ENCODE results near the gene AP3D1.

Gene AP3D1

DNA sequence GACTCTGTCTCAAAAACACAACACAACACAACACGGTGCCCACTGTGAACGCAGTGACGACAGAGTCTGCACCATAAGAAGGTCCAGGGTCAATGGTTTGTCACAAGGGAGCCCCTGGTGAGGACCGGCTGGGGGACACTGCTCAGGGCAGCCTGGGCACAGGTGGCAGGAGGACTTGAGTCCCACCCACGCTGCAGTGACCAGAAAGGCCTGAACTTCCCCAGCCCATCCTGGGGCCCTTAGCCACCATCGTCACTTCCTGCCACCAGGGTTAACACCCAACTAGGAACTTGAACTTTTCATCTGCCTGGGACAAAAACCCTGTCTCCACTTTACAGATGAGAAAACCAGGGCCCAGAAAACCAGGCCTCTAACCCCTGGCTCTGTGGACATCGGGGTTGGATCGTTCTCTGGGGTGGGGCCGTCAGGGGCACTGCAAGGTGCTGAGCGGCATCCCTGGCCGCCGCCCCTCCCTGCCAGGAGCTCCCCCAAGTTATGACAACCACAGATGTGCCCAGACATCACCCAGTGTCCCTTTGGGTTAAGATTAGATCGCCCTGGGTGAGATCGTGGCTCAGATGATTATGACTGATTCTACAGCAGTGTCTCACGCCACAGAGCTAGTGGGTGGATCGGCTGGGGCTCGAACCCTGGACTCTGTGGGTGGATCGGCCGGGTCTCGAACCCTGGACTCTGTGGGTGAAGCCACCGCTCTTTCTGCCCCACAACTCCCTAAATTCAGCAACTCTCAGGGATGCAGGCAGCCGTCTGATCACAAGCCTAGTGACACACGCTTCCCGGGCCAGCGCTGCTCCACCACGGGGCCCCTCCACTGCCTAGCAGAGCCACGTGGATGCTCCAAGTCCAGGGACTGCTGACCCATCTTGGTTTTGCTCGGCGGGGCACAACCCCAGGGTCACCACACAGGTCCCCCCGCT is 69.2 kb downstream of the AP3D1 start:
- no peak for DNase-seq

DNA sequence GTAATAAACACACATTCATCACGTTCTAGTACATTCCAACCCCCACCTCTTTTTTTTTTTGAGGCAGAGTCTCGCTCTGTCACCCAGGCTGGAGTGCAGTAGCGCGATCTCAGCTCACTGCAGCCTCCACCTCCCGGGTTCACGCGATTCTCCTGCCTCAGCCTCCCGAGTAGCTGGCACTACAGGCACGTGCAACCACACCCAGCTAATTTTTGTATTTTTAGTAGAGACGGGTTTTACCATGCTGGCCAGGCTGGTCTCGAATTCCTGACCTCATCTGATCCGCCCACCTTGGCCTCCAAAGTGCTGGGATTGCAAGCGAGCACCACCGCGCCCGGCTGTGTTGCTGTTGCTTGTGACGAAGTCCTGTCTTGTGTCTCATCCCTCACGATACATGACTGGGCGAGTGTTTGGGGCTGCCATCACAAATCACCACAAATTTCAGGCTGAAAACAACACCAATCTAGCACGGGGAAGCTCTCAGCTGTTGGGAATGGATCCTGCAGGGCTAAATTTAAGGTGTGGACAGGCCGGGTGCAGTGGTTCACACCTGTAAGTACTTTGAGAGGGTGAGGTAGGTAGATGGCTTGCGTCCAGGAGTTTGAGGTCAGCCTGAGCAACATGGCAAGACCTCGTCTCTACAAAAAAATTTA is 70.9 kb downstream of the AP3D1 start:
- DNase-seq = no peak

DNA sequence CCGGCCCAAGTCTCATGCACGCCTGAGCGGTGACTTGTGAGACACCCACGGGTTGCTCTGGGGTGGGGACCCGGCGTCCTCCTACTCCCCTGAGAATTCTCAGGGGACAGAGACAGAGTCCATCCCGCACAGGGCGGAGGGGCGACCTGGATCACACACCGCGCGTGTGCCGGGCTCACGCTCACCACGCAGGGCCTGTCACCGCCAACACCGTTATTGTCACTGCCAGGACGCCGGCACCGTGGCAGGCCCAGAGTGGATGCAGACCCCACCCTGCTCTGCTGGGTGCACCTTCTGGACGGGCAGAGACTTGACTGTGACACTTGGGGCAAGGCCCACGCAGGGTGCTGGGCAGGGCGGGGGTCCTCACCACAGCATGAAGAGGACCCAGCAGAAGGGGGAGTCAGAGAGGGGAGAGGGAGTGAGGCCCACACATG is 71.5 kb downstream of the AP3D1 start:
- no peak for DNase-seq

DNA sequence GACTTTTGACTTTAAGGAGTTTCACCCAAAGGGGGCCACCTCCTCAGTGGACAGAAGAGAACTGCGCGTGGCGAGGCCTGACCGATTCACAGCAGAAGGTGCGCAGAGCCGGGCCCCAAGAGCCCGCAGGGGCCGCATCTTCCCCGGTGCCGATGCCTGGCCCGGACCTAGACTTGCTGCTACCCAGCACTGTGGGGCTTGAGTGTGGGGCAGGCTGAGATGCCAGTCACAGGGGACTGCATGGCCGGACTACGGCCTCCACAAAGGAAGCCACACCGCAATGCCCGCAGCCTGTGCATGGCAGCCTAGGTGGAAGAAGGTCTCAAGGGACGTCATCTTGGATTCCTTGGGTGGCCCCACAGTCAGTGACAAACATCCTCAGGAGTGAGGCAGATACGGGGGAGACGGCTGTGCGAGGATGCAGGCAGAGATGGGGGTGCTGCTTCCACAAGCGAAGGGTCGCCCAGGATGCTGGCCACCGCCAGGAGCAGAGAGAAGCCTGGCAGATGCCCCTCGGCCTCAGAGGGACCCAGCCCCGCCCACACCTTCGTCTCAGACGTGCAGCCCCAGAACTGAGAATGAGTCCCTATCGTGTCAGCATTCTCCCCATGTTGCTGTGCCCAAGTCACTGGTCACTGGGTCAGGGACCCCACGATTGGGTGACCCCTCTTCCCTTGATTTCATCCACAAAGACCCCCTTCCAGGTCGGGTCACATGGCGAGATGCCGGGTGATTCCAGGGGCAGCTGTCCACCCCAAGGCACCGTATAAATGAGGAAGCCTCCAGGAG is 72.1 kb downstream of the AP3D1 start:
- DNase-seq = no peak

DNA sequence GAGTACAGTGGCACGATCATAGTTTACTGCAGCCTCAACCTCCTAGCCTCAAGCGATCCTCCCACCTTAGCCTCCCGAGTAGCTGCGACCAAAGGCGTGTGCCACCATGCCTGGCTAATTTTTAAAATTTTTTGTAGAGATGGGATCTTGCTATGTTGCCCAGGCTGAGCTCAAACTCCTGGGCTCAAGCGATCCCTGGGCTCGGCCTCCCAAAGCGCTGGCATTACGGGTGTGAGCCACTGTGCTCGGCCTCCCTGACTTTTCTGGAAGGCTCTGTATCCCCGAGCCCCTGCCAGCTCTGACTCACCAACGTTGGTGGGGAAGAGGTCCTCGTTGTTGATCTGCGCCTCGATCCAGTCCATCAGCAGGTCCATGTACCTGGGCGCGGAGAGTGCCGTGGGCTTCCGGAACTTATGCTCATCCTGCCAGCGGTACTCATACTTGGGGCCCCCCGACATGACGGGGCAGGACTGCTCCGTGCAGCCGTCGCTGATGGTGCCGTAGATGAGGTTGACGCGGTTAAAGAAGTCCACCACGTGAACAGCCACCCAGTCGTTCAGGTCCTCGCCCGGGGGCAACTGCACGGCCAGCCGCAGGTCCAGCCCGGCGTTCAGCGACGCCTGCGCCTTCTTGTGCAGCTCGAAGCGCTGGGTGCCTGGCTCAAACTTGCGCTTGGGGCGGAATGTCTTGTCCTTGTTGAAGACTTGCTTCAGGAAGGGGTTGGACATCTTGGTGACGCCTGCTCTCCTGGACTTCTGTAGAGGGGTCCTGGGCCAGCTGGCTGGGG is 73.3 kb downstream of the AP3D1 start:
- no peak for DNase-seq

DNA sequence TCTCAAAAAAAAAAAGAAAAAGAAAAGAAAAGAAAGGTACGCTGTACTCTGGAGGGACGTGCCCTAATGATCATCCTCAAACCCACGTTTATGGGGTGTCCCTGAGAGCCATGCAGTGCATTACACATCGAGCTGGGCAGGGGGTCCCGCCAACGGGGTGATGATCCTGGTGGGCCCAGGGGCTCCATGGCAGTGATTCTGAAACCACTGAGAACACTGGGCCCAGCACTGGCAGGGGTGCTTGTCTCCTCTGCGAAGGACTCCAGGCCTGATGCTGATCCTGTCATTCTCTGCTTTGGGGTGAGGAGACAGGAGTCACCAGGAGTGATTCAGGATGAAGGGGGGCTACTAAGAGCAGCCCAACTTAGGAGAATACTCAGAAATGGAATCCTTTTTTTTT is 74.0 kb downstream of the AP3D1 start:
- no peak for DNase-seq

DNA sequence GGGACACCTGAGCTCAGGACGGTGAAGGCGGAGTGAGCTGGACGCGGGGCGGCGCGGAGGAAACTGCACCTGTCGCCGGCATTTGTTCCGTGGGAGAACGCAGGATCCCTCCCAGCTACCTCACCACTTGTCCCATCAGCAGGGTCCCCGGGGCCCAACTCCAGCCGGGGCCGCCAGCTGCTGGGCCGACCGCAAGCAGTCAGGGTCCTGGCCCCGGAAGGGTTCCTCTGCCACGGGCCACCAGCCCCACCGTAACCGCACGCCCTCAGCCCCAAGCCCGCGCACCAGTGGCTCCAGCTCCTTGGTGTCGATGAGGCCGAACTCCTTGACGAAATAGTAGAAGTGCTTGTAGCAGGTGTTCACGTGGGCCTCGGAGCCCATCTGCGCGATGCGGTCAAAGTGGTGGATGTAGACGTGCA is 74.8 kb downstream of the AP3D1 start:
- no peak for DNase-seq

DNA sequence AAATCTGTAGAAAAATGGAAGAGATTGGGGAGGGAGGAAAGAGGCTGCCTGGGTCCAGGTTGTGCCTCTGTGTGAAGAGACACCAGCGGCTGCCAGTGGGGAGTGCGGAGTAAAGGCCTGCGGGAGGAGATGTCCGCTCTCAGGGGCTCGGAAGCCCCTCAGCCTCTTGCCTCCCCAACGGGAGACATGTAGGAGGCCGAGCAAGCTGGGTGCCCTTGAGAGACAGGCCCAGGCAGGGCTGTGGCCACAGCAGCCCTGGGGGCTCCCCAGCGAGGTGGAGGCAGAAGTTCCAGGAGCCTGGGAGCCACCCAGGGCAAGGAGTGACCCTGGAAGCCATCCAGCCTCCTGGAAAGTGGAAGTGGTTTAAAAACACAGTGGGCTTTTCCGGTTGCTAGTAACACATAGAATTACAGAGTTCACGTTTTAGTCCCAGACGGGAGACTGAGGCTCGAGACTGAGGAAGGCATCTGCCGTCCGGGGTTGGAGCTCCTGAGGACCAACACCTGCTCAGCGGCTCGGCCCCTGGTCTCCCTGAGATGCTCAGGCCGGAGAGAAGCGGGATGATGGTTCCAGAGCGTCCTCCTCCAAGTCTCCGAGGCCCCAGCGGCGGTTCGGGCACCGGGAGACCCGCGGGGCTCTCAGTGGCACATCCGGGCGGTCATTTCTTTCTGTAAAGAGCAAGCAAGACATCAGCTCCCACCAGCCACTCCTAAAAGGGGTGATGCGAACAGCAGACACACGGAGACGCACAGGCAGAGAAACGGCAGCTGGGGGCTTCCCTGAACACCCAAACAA is 78.4 kb downstream of the AP3D1 start:
- no peak for DNase-seq

DNA sequence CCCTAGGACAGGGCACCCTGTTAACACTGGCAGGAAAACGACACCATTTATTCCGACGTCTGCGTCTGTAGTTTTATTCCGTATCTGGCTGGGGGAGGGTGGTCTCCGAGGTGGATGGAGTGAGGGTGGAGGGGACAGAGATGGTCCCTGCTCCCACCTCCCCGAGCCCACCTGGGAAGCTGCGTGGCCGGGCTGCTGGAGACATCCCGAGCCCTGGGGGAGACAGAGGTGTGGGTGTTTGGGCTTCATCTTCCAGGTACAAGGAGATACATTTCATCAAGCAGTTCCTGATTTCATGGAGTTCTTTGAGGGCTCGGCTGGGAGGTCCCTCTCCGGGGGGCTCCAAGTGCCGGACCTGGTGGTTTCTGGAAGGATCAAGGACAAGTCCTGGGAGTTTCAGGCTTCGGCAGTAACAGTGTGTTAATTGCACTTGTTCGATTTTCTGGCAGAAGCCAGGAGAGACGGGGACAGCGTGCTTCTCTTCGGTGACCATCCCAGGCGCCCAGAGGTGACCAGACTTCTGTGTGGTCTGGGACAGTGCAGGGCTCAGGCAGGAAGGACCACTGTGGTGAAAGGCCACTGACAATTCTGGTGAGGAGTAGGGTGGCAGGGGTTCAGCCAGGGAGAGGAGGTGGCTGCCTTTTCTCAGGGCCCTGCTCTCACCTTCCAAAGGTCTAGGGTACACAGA is 80.2 kb downstream of the AP3D1 start:
- no peak for DNase-seq

DNA sequence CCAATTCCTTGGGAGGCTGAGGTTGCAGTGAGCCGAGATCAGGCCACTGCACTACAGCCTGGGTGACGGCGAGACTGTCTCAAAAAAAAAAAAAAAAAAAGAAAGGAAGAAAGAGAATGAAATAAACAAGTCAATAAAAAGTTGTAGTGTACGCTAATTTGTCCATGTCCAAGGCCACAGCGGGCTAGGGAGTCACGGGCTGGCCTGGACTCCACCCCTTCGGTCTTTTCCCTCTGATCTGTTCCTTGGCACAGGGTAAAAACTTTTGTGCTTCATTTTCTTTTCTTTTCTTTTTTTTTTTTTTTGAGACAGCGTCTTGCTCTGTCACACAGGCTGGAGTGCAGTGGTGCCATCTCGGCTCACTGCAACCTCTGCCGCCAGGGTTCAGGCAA is 80.9 kb downstream of the AP3D1 start:
- no peak for DNase-seq

DNA sequence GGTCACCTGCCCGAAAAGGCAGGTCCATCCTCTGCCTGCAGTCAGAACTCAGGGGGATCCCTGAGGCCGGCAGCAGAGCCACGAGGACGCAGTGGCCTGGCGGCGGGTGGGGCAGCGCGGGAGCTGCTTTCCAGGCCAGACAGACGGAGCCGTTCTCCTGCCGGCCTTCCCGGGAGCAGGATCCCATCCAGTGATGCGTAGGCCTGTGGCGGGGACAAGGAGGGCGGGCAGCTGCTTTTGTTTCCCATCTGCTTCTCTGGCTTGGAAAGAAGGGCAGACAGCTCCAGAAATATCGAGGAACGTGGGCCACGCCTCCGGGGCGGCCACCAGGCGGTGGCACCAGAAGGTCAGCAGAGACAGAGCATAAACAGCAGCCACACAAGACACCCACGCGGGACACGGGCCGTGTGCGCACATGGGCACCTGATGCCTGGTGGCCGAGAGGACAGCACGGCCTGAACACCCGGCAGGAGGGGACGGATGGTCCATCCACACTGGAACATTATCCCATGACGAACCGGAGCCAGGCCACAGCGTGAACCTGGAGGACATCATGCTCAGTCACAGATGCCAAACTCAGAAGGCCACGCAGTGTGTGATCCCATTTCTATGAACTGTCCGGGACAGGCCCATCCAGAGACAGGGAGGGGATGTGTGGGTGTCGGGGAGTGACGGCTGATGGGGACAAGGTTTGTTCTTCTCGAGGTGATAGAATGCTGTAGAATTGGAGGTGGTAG is 86.4 kb downstream of the AP3D1 start:
- DNase-seq = peak; percentile 1

DNA sequence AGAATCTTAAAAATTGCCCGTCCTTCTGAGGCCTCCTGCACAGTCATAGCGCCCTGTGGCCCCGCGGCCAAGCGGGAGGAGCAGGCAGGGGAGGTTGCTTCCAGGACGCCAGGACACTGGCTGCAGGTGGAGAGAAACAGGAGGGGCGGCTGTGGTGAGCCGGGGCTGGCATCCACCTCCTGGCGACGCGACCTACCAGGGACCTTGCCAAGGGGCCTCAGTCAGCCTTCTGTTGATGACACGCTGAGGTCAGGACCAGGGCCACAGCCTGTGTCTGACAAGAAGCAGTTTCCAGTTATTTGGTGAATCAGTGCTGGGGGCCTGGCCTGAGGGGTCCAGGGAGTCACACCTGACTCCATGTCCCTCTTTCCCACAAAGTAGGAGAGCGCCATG is 87.0 kb downstream of the AP3D1 start:
- no peak for DNase-seq

DNA sequence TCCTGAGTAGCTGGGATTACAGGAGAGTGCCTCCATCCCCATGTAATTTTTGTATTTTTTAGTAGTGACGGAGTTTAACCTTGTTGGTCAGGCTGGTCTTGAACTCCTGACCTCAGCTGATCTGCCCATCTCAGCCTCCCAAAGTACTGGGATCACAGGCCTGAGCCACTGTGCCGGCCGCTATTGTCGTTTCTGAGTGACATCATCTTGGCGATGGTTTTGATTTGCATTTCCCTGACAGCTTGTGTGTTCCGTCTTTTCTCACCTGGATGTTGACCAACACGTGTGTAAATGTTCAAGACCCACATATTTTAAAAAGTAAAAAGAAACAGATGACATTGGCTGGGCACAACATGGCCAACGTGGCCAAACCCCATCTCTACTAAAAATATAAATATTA is 87.5 kb downstream of the AP3D1 start:
- DNase-seq = no peak

DNA sequence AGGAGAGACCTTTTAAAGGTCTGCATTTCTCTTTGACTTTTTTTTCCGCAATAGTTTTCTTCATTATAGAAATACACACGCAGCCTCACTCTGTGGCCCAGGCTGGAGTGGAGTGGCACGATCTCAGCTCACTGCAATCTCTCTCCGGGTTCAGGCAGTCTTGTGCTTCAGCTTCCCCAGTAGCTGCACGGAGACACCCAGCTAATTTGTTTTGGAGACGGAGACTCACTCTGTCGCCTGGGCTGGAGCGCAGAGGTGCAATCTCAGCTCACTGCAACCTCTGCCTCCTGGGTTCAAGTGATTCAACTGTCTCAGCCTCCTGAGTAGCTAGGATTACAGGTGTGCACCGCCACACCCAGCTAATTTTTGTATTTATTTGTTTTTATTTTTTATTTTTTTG is 88.6 kb downstream of the AP3D1 start:
- DNase-seq = no peak

DNA sequence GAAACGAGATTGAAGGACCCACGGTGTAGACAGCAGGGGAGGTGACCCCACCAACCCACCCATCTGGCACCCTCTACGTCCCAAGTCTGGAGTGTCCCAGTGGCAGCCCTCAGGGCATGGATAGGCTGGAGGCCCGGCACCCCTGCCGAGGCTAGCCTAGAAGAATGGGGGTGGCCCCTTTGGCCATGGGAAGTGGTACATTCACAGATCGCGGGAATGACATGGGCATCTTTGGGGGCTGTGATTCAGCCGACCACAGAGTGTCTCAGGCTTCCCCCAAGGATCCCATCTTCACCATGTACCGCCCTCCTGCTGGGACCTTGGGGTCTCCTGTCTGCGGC is 89.0 kb downstream of the AP3D1 start:
- DNase-seq = no peak

DNA sequence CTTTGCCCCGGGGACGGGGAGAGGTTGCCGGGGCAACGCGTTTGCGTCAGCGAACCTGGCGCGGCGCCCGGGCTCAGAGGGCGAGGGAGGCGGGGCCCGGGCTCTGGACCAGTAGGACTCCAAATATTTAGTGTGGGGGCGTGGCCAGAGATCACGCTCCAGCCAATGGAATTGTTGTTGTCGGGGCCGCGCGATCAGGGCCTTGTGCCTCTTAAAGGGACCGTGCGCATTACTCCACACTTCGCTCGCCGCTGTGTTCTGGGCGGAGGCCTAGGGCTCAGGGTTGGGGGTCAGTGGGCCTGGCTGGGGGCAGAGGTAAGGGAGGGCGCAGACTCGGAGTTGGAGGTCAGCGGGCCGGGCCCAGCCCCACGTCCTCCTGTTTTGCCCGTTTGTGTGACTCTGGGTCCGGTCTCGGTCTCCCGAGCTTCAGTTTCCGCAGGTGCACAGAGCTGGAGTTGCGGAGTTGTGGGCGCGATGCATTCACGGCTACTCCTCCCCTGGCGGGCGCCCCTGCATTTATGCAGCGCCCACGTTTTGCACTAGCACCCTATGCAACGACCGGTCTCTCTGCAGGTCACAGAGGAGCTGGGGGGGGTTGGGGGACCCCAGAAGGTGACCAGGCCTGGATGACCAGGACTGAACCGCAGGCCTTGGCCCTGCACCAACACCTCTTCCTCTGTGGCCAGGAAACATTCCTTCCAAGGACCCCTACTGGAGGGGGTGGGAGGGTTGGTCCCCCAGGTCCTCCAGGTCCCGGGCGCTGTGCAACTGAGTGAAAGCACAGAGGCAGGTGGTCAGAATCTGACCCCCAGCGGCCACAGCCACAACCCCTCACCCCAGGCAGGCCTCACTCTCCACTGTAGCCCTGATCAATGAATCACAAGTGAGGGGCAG is 89.6 kb downstream of the AP3D1 start:
- DNase-seq = peak; percentile 93

DNA sequence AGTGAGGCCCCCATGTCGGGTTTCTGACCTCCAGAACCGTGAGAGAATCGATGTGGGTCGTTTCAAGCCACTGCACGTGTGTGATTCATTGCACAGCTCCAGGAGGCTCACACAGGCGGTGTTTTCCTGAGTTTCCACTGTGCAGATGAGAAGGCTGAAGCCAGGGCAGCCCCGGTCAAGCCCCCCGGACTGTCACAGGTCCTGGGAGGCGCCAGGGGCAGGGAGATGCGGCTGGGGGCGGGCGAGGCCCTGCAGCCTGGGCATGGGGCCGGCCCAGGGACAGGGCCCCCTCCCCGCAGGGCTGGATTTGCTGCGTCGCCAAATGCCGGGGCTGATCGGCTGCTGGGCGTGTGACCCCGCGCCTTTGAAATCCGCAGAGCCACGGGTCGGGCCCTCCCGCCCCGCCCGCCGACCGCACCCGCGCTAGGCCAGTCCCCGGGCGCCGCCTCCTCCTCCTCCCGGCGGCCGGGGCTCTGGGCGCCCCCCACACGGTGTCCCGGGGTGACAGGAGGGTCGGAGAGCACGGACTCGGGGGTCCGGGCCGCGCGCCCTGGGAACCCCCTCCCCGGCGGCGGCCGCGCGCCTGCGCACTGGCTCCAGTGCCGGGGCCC is 90.4 kb downstream of the AP3D1 start:
- DNase-seq = no peak

DNA sequence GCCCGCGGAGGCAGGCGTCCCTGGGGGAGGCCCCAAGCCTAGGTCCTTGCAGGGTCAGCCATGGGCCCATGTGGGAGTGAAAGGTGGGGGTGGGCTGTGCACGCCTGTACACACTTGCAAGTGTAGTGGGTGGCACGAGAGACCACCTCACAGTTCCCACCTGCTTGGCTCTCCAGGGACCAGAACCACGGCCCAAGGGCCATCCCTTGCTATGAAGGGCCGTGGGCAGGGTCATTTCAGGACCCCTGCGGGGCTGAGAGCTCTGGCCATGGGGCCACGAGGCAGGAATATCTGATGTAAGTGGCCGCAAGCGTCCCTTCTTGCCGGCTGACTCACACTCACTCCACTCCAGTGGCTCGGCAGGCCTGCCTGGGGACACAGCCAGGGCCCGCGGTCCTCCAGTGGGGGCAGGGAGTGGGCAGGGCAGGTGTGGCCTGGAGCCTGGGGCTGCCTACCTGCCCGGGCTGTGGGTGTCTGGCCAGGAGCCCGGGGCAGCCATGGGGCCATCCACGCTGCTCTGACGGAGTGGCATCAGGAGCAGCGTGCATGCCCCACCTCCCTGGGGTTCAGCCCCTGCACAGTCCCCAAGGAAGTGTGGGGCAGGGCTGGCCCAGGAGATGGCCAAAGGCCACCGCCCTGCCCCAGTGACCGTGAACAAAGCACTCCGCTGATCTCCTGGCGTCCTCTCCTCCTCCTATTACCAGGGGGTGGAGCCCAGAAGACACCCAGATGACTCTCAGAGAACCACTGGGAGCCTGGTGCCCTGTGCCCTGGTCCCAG is 91.8 kb downstream of the AP3D1 start:
- DNase-seq = no peak

Data from NCI-H1694 treated with DMSO at 0.1 percent for 48 hours (cell line).